HUES64 (cell line): ENCODE measurements around the gene SEC62.

ENCODE experiments used
- H3K27ac ChIP-seq: 2 replicates; pipeline ENCODE4 v1.7.0; 2013; ENCODE audit warnings: low read depth, low read length, inconsistent platforms
- H3K27me3 ChIP-seq: 2 replicates; pipeline ENCODE4 v1.6.1; 2013; ENCODE audit warnings: mild to moderate bottlenecking, low read length; ENCODE audit not compliant: insufficient read depth
- H3K36me3 ChIP-seq: 2 replicates; pipeline ENCODE4 v1.6.1; 2013; ENCODE audit warnings: mild to moderate bottlenecking, low read length; ENCODE audit not compliant: insufficient read depth
- H3K4me1 ChIP-seq: 2 replicates; pipeline ENCODE4 v1.6.1; 2013; ENCODE audit warnings: mild to moderate bottlenecking, low read length, moderate library complexity; ENCODE audit not compliant: insufficient read depth
- H3K4me3 ChIP-seq: 2 replicates; pipeline ENCODE4 v1.5.1; 2013; ENCODE audit warnings: mild to moderate bottlenecking, low read length, moderate library complexity
- H3K9ac ChIP-seq: 2 replicates; pipeline ENCODE4 v1.6.1; 2013; ENCODE audit warnings: mild to moderate bottlenecking, low read depth, low read length
- H3K9me3 ChIP-seq: 2 replicates; pipeline ENCODE4 v1.6.1; 2013; ENCODE audit warnings: low read depth, low read length; ENCODE audit not compliant: insufficient read depth
- WGBS: fragments of 150-250, 120-280 bp; methylation state at CpG from one replicate; pipeline ENCODE4 v1.1.7; 2013; ENCODE audit warnings: missing lambda C conversion rate; 5-methylcytosine and 5-hydroxymethylcytosine counted together

The SEC62 gene

DNA sequence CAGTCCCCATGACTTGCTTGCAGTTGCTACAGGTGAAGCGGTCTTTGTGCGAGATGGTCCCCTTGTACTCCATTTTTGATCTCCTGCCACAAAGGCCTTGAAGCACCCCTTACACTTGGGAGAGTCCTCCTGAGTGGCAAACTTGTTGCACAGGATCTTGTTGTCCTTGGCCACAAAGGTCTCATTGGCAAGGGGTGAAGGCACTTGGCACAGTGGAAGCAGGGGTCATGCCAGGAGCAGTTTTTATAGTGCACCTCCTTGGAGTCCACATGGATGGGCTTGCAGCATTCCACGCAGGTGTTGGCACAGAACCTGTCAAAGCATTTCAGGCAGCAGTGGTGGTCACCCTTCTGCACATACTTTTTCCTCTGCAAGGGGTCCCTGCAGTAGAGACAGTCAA, 20.3 kb upstream of the SEC62 start:
- Histone ChIP-seq H3K9me3 (no peaks in the 10 kb centered on the region), H3K36me3 (no peaks in the 10 kb centered on the region), H3K4me1 (no peaks in the 10 kb centered on the region), H3K9ac (no peak overlapping the region), H3K27me3 (no peaks in the 10 kb centered on the region), H3K4me3 (no peak overlapping the region), H3K27ac (no peak overlapping the region)
- WGBS, result 97% methylated on average over 3 of the region's 3 CpGs

DNA sequence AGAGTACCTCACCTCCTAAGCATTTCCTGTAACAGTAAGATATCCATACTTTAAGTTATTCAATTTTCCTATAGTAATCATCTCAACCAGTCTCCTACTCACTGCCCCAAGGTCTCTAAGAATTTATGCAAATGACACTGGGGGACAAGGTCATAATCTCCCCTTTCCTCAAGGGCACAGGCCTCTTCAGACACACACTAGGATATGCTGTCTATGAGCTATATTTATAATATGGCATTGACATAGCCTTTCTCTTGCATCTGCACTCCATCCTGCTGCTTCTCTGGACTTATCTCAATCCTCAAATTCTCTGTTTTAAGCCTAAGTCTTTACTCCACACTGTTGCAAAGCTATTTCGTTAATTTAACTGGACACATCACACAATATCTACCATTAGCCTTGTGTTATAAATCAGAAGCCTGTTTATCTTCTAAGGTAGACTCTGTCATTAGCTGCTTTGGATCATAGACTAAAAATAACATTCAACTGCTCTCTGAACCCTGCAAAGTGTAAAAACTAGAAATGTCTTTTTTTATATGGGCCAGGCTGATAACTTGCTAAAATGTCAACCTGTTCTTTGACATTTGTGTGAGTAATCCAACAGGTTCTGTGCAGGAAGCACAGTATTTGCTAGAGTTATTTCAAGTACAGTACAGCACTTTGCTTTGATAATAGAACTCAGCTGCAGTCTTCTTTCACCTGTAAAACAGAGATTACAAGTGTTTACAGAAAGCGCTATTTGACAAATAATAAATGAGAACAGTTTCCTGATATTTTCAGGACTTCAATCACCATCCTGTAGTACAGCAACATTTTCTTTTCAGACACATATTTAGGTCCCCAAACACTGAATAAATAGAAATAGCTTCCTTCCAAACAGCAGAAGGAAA, 17.8 kb upstream of the SEC62 start:
- 91% methylated on average over 2 of the region's 2 CpGs for WGBS
- H3K4me3 ChIP-seq, result no peak overlapping the region
- H3K27me3 ChIP-seq, result no peaks in the 10 kb centered on the region
- no peaks in the 10 kb centered on the region for H3K36me3 ChIP-seq
- no peaks in the 10 kb centered on the region for H3K9me3 ChIP-seq
- H3K9ac ChIP-seq, result no peak overlapping the region
- no peaks in the 10 kb centered on the region for H3K4me1 ChIP-seq
- no peak overlapping the region for H3K27ac ChIP-seq

GRCh38 chr3:169952045-169952444, 14.6 kb upstream of the SEC62 start:
- no peaks in the 10 kb centered on the region for H3K9me3 ChIP-seq
- no peak overlapping the region for H3K27ac ChIP-seq
- H3K4me1 ChIP-seq, result no peaks in the 10 kb centered on the region
- no peaks in the 10 kb centered on the region for H3K27me3 ChIP-seq
- no peak overlapping the region for H3K4me3 ChIP-seq
- H3K9ac ChIP-seq, result no peak overlapping the region
- WGBS, result 33% methylated on average over 1 of the region's 1 CpG
- no peaks in the 10 kb centered on the region for H3K36me3 ChIP-seq

DNA sequence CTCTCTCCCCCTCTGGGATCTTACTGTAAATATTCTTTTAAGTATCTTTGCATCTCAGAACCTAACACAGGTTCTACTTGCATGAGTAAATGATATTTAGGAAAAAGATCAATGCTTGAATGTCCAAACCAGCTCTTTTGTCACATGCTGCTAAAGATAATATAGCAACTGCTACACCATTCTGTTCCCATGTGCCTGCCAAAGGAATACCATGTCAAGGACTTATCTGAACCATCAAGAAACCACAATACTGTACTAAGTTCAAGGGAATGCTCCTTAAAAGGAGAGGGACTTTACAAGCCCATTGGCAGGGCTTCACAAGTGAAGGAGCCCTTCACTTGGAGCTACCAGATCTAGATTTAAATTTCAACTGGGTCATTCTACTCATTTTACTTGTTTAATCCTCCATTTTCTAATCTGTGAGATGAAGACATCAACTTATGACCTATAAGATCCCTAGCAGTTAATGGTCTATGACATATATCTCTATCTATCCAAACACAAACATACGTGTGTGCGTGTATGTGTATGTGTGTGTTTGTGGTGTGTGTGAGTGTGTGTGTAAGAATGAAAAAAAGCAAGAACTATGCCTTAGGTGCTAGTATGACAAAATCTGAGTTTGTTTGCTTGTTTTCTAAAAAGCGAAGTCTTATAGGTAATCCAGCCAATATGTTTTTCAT, 13.0 kb upstream of the SEC62 start:
- no peaks in the 10 kb centered on the region for H3K36me3 ChIP-seq
- no peaks in the 10 kb centered on the region for H3K27me3 ChIP-seq
- no peak overlapping the region for H3K27ac ChIP-seq
- H3K4me3 ChIP-seq, result no peak overlapping the region
- H3K9me3 ChIP-seq, result no peaks in the 10 kb centered on the region
- H3K4me1 ChIP-seq, result no peaks in the 10 kb centered on the region
- 95% methylated on average over 3 of the region's 3 CpGs for WGBS
- no peak overlapping the region for H3K9ac ChIP-seq

DNA sequence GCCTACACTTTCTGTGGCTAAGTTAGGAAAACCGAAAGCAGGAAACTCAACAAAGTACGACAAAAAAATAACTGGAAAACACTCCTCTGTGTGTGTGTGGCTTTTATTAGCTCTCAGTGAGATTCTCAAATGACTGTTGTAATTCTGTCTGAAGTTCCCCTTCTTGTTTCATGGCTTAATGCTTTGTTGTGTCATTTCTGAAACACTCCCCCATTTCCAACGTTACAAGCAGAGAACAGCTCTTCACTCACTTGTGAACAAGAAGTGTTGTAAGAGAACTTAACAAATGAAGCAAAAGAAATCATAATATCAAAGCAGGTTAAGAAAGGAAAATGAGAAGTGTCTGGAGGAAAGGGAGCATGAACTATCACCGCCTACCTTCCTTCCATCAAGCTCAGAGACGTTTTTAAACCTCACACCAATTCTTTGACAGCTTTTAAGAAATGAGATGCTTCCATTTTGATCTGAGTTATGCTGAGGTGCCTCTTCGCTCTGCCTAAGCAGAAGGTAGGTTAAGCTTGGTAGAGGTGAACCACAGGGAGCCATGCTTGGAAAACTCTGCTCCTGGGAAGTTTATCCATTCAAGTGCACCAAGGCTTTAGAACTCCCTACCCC, 12.4 kb upstream of the SEC62 start:
- Histone ChIP-seq H3K36me3 (no peaks in the 10 kb centered on the region), H3K27ac (no peak overlapping the region), H3K4me1 (no peaks in the 10 kb centered on the region), H3K4me3 (no peak overlapping the region), H3K9me3 (no peaks in the 10 kb centered on the region), H3K9ac (no peak overlapping the region), H3K27me3 (no peaks in the 10 kb centered on the region)
- WGBS, result 99% methylated on average over 3 of the region's 6 CpGs

DNA sequence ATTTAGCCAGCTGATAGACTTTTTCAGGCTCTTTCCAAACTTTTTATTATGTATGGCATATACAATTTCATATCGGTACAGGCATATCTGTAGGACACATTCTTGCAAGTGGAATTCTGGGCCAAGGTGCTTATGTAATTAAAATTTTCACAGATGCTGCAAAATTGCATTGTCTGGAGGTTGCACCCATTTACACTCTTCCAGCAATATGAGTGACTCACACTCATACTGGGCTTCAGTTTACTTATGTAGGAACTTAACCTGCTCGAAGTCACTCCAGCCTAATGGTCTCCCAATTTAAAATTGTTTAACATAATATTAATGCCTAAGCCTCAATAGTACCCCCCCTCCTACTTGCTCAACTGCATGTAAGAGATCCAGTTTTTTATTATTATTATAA, 11.2 kb upstream of the SEC62 start:
- Histone ChIP-seq H3K27me3 (no peaks in the 10 kb centered on the region), H3K36me3 (no peaks in the 10 kb centered on the region), H3K27ac (no peak overlapping the region), H3K4me3 (no peak overlapping the region), H3K4me1 (no peaks in the 10 kb centered on the region), H3K9me3 (no peaks in the 10 kb centered on the region), H3K9ac (no peak overlapping the region)
- 100% methylated on average over 2 of the region's 2 CpGs for WGBS

GRCh38 chr3:169964176-169964575, 2.4 kb upstream of the SEC62 start:
- H3K27me3 ChIP-seq, result no peaks in the 10 kb centered on the region
- WGBS, result 67% methylated on average over 2 of the region's 2 CpGs
- H3K4me3 ChIP-seq, result no peak overlapping the region
- H3K9me3 ChIP-seq, result no peaks in the 10 kb centered on the region
- peaks cover 2% of the 10 kb centered on the region; the same call in 1 of the 2 replicates for H3K36me3 ChIP-seq
- no peak overlapping the region for H3K9ac ChIP-seq
- no peak overlapping the region for H3K27ac ChIP-seq
- H3K4me1 ChIP-seq, result peaks cover 20% of the 10 kb centered on the region

- peak overlapping the region; percentile 89 for H3K9ac ChIP-seq
- H3K27me3 ChIP-seq, result no peaks in the 10 kb centered on the region
- H3K4me3 ChIP-seq, result peak overlapping the region; percentile 96
- H3K36me3 ChIP-seq, result peaks cover 17% of the 10 kb centered on the region
- WGBS, result 54% methylated on average over 21 of the region's 21 CpGs
- peaks cover 23% of the 10 kb centered on the region for H3K4me1 ChIP-seq
- peak overlapping the region; percentile 57 for H3K27ac ChIP-seq
- H3K9me3 ChIP-seq, result no peaks in the 10 kb centered on the region
These were observed 812 bp upstream of the SEC62 start for GRCh38 chr3:169965562-169966427.

DNA sequence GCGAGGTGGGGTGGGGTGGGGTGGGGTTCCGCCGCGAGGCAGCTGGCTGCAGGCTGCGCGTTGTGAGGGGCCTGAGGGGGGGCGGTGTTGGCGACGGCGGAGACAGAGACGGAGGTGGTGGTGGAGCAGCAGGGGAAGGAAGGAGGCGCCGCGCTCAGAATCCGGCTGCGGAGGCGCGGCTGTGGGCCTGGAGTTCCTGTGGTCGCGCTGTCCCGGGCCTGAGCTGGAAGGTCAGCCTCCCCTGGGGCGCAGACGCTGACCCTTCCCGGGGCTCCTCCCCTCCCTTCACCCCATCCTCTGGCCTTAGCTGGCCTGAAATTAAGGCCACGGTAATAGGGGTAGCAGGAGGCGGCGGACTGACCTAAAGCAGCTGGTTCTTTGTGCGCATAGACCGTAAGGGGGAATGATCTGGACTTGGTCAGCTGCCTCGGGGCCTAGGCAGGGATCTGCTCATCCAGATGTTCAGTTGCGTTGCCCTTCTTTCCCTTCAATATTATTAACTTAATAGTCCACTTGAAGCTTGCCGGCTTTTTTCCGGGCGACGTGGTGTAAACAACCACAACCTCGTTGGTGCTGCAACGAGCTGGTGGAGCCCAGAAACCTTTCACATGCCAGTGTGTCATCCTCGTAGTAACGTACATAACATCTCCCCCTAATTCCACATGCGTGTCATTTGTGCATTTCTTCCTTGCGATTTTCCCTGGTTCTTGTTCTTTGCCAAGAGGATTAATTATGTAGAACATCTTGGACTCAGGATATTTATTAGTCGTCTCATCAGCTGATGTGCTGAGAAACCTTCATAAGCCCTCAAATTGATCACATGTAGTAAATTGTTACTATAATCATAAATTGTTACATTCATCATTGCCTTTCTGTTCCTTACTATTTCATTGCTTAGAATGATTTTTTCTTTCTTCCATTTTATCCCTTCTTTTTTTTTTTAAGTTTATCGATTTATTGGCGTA, 626 bp downstream of the SEC62 start:
- H3K9ac ChIP-seq, result peak overlapping the region; percentile 89
- no peaks in the 10 kb centered on the region for H3K9me3 ChIP-seq
- peaks cover 26% of the 10 kb centered on the region for H3K36me3 ChIP-seq
- H3K4me1 ChIP-seq, result peaks cover 23% of the 10 kb centered on the region
- peak overlapping the region; percentile 81 for H3K27ac ChIP-seq
- H3K4me3 ChIP-seq, result peak overlapping the region; percentile 96
- 5% methylated on average over 43 of the region's 44 CpGs for WGBS
- H3K27me3 ChIP-seq, result no peaks in the 10 kb centered on the region
